HG02571 (cell line): ENCODE results near the gene HIVEP2.

Experiments used
- ATAC-seq: cut with Tn5 transposase; IDR thresholded peaks from one replicate; pipeline ENCODE4 v1.9.1; 2021; ENCODE audit warnings: mild to moderate bottlenecking, moderate library complexity; ENCODE audit not compliant: unreplicated experiment

HIVEP2 gene

GRCh38 chr6:142797159-142797558, 147.8 kb downstream of the HIVEP2 start:
- ATAC-seq = no peak

DNA sequence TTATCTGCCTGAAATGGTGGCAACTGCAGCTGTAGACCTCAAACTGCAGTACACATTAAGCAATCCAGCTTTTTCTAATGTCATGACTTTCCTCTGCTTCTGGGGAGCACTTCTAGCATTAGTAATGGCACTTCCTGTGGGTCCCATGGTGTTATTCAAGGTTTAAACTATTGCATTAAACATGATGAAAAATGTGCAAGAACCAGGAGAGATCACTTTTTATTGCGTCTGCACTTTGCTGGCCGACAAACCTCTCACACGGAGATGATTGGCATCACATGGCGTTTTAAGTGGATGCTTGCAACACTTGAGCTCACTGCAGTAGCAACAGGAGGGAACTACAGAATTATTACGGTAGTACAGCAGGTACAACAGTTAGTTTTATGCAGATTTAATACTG, 148.4 kb downstream of the HIVEP2 start:
- ATAC-seq = no peak

- ATAC-seq = no peak
Measured at GRCh38 chr6:142796024-142796423, 149.0 kb downstream of the HIVEP2 start.

- no peak for ATAC-seq
Measured at GRCh38 chr6:142794424-142794823, 150.6 kb downstream of the HIVEP2 start.

DNA sequence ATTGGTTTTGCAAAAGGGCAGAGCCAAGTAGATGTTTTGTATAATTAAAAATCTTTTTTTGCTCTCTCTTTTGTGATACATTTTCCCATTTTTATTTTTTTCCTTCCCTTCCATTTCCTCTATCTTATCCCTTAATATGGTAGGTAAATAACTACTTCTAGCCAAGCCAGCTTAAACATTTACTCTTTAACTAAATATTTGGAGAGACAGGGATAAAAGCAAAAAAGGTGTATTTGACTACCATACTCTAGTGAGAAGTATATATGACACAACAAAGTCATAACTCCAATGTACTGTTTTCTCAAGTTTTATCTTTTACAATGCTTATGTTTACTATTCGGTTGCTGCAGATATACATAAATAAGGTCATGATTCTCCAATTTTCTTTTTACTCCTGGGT, 154.7 kb downstream of the HIVEP2 start:
- no peak for ATAC-seq

DNA sequence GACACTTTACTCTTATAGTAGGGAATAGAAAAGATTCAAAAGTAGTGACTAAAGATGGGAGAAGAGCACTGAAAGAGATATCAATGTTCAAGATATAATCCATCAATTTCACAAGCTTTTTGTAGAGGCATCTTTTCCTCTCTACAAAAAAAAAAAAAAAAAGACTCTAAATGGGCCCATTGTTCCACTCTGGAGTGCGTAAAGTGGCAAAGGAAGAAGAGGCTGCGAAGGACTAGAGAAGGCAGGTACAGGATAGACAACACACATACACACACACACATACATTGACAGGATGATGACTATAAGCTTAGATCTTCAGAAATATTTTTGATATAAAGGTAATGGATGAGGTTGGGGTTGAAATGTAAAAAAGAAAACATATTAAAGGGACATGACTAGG, 157.6 kb downstream of the HIVEP2 start:
- ATAC-seq = no peak

- ATAC-seq = no peak
Measured at GRCh38 chr6:142786476-142786875, 158.5 kb downstream of the HIVEP2 start.

- peak; percentile 92 for ATAC-seq
Measured at GRCh38 chr6:142784344-142784743, 160.6 kb downstream of the HIVEP2 start.

DNA sequence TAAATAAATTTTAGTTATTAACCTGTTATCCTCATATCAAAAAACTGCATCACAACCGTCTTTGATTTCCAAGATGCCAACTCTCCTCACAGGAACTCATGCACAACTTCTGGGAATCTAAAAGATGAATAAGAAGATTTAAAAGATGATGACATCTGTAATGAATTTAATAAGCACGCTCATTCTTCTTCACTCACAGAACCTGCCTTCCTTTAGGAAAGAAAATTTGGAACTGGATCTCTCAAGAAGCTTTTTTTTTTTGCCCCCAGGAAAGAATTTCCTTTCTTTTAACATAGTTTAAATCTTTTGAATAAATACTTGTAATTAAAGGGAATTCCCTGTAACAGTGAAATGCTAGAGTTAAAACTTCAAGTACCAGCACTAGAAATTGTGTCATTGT, 161.5 kb downstream of the HIVEP2 start:
- no peak for ATAC-seq

DNA sequence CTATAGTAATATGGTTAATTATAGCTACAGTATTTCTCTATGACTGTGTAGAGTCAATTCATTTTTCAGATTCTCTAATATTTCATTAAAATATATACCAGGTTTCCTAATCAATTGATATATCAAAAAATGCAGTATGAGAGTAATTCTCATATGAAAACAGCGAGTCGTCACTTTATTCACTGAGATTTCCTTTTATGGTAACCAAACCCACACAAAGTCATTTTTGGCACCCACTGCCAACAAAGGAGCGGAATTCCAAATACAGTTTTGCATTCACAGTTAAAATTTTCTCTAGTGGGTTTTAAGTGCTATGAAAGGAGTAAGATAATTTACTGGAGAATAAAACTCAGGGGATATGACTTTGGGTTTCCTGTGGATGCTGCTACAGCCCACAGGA, 163.8 kb downstream of the HIVEP2 start:
- no peak for ATAC-seq

- no peak for ATAC-seq
Measured at GRCh38 chr6:142773859-142774648, 170.9 kb downstream of the HIVEP2 start.

GRCh38 chr6:142773324-142773723, 171.7 kb downstream of the HIVEP2 start:
- no peak for ATAC-seq

GRCh38 chr6:142771162-142771561, 173.8 kb downstream of the HIVEP2 start:
- ATAC-seq = no peak

DNA sequence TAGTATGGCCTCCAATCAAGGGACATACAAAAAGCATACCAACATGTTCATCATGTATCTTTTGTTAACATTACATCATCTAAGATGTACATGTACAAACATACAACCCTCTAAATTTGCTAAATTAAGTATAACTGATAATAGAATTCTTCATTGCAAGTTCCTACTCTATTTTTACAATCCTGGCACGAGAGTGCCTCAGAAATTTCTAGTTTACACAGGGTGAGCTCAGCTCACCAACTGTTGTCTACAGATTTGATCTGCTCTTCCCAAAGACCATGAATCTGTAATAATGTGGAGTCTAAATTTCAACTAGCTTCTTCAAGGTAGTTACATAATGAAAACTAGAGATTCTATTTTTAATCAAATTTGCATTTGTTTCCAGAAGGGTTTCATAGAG, 179.7 kb downstream of the HIVEP2 start:
- ATAC-seq = no peak

GRCh38 chr6:142764311-142764710, 180.7 kb downstream of the HIVEP2 start:
- no peak for ATAC-seq

DNA sequence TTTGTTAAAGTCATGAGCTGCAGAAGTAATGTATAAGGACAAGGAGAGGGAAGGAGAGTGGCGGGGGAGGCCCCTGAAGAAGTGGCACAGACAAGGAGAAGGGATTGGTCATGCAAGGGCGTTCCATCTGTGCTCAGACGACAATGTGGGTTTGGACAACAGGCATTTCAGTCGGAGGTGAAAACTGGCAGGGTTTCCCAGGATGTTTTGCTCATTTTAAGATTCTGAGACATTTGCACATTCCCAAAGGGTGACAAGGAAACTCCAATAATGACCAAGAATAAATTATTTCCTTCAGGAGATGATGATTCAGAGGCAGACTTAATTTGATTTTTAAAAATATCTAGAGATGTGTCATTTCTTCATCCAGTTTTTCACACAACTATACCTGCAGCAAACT, 181.8 kb downstream of the HIVEP2 start:
- no peak for ATAC-seq

- ATAC-seq = no peak
Measured at GRCh38 chr6:142761756-142762155, 183.2 kb downstream of the HIVEP2 start.

GRCh38 chr6:142760152-142760551, 184.8 kb downstream of the HIVEP2 start:
- ATAC-seq = no peak

GRCh38 chr6:142758629-142759025, 186.3 kb downstream of the HIVEP2 start:
- ATAC-seq = no peak

GRCh38 chr6:142757852-142758628, 186.9 kb downstream of the HIVEP2 start:
- ATAC-seq = no peak

DNA sequence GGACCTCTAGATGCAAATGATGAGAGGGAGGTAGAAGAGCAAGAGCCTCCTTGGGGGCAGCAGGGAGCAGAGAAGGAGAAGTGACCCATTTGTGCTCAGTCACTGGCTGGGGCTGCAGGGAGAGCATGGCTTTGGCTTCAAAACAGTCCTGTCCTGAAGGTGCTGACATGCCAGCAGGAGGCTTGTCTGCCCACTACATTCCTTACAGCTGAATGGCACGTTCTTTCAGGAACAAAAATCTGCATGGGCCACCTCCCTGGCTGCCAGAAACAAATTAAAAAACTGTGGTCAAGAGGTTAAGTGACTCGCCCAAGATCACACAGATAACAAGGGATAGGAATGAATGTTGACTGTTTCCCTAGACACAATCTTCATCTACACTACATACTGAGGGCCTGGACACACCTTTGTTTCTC, 188.8 kb downstream of the HIVEP2 start:
- no peak for ATAC-seq

- no peak for ATAC-seq
Measured at GRCh38 chr6:142753196-142753595, 191.8 kb downstream of the HIVEP2 start.
